HUES6 (cell line): ENCODE results near the gene KIF20B.
A peak's percentile ranks its signal among the peaks of the same experiment; 100 is the strongest.

ENCODE experiments used
- H3K27ac ChIP-seq: 2 replicates; pipeline ENCODE4 v1.7.0; 2013; ENCODE audit warnings: low read depth, mild to moderate bottlenecking, low read length, inconsistent platforms
- H3K27me3 ChIP-seq: 2 replicates; pipeline ENCODE4 v1.6.1; 2013; ENCODE audit warnings: low read length; ENCODE audit not compliant: control insufficient read depth, insufficient read depth
- H3K36me3 ChIP-seq: 2 replicates; pipeline ENCODE4 v1.6.1; 2013; ENCODE audit warnings: low read length; ENCODE audit not compliant: control insufficient read depth, insufficient read depth
- H3K4me1 ChIP-seq: 2 replicates; pipeline ENCODE4 v1.6.1; 2013; ENCODE audit warnings: low read length; ENCODE audit not compliant: control insufficient read depth, insufficient read depth
- H3K4me3 ChIP-seq: 2 replicates; pipeline ENCODE4 v1.5.1; 2013; ENCODE audit warnings: low read depth, low read length
- H3K9ac ChIP-seq: one replicate; pipeline ENCODE4 v1.6.1; 2013; ENCODE audit warnings: mild to moderate bottlenecking, low read length
- H3K9me3 ChIP-seq: 2 replicates; pipeline ENCODE4 v1.6.1; 2013; ENCODE audit warnings: low read depth, low read length; ENCODE audit not compliant: control insufficient read depth, insufficient read depth

KIF20B gene

DNA sequence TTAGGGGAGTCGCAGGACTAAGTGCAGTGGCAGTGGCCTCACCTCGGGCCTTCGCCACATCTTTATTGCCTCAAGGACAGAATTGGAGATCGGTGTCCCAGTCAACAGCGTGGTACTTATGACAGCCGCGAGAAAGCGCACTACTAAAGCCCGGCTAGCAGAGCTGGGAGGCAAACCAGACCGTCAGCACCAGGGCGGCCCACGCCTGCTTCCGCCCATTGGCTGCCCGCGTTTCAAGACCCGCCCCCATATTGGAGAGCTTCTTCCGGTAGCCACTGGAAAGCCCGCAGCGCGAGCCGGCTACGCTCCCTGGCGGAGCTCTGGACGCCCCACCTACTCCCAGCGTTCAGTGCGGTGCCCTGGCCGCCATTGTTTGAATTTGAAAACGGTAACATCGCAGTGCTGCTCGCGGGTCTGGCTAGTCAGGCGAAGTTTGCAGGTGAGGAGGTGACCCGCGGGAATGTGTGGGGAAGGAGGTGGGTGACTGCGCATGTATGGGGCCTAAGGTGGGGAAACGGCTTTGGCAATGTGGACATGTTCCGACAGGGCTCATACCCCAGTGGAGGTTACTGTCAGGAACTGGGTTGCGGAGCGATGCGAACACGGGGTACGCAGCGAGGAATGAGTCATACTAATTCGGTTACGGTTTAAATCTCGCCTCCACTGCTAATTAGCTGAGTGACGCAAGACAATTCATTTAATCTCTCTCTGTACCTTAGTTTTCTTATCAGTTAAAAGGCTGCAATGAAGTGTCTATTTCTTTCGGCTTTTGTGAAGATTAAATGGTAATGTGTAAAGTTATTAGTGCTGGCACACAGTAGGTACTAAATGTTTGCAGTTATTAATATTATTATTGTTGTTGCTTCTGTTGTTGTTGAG is at the start of gene KIF20B:
Gene KIF20B, plus strand, starts transcription at position 349 of the 879 bp plus-strand sequence. CDS start 3,705 bp downstream, outside the sequence.
- Histone ChIP-seq H3K36me3 (peaks cover 7% of the 10 kb centered on the region), H3K4me1 (peaks cover 21% of the 10 kb centered on the region), H3K27me3 (no peaks in the 10 kb centered on the region), H3K4me3 (peak within 1 kb of the TSS; percentile 89), H3K9me3 (no peaks in the 10 kb centered on the region), H3K27ac (peak within 1 kb of the TSS; percentile 77), H3K9ac (peak within 1 kb of the TSS; percentile 92)

- H3K36me3 ChIP-seq = no peaks in the 10 kb centered on the region
- H3K27ac ChIP-seq = no peak overlapping the region
- no peaks in the 10 kb centered on the region; the same call in 1 of the 2 replicates for H3K4me1 ChIP-seq
- H3K9ac ChIP-seq = no peak overlapping the region
- H3K4me3 ChIP-seq = no peak overlapping the region
- peaks cover 29% of the 10 kb centered on the region for H3K9me3 ChIP-seq
- no peaks in the 10 kb centered on the region for H3K27me3 ChIP-seq
Measured at GRCh38 chr10:89651916-89652573, 49.3 kb upstream of the KIF20B start.

- no peak overlapping the region for H3K27ac ChIP-seq
- H3K27me3 ChIP-seq = no peaks in the 10 kb centered on the region
- no peaks in the 10 kb centered on the region; the same call in 1 of the 2 replicates for H3K4me1 ChIP-seq
- H3K36me3 ChIP-seq = no peaks in the 10 kb centered on the region
- H3K4me3 ChIP-seq = no peak overlapping the region
- peaks cover 29% of the 10 kb centered on the region for H3K9me3 ChIP-seq
- H3K9ac ChIP-seq = no peak overlapping the region
Measured at GRCh38 chr10:89652806-89653370, 48.5 kb upstream of the KIF20B start.

- Histone ChIP-seq H3K27ac (no peak overlapping the region), H3K27me3 (no peaks in the 10 kb centered on the region), H3K9me3 (peaks cover 29% of the 10 kb centered on the region), H3K4me3 (no peak overlapping the region), H3K36me3 (no peaks in the 10 kb centered on the region), H3K9ac (no peak overlapping the region), H3K4me1 (no peaks in the 10 kb centered on the region; the same call in 1 of the 2 replicates)
Measured at GRCh38 chr10:89653410-89653869, 48.0 kb upstream of the KIF20B start.

DNA sequence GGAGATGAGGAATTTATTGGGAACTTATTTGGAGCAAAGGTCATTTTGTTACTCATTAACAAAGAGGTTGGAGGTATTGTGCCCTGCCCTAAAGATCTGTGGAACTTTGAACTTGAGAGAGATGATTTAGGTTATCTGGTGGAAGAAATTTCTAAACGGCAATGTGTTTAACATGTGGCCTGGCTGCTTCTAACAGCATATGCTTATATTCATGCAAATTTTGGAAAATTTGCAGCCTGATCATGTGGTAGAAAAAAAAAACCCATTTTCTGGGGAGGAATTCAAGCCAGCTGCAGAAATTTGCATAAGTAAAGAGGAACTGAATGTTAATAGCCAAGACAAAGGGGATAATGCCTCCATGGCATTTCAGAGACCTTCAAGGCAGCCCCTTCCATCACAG is 45.7 kb upstream of the KIF20B start:
- Histone ChIP-seq H3K27me3 (no peaks in the 10 kb centered on the region), H3K9me3 (peaks cover 29% of the 10 kb centered on the region), H3K4me1 (no peaks in the 10 kb centered on the region; the same call in 1 of the 2 replicates), H3K4me3 (no peak overlapping the region), H3K36me3 (no peaks in the 10 kb centered on the region), H3K27ac (no peak overlapping the region), H3K9ac (no peak overlapping the region)

DNA sequence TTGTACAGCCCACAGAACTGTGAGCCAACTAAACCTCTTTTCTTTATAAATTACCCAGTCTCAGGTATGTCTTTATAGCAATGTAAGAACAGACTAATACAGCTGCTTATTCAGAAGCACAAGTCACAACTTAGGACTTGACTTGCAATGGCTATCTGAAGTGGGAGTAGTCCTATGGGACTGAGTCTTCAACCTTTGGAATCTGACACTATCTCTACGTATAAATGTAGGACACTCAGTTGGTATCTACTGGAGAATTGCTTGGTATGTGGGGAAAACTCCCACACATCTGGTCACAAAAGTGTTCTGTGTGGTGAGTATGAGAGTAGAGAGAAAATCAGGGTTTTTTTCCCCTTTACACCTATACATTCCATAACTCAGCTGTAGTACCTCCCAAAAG is 44.1 kb upstream of the KIF20B start:
- peaks cover 29% of the 10 kb centered on the region for H3K9me3 ChIP-seq
- no peak overlapping the region for H3K27ac ChIP-seq
- no peak overlapping the region for H3K4me3 ChIP-seq
- H3K9ac ChIP-seq = no peak overlapping the region
- H3K36me3 ChIP-seq = no peaks in the 10 kb centered on the region
- H3K4me1 ChIP-seq = no peaks in the 10 kb centered on the region; the same call in 1 of the 2 replicates
- no peaks in the 10 kb centered on the region for H3K27me3 ChIP-seq

DNA sequence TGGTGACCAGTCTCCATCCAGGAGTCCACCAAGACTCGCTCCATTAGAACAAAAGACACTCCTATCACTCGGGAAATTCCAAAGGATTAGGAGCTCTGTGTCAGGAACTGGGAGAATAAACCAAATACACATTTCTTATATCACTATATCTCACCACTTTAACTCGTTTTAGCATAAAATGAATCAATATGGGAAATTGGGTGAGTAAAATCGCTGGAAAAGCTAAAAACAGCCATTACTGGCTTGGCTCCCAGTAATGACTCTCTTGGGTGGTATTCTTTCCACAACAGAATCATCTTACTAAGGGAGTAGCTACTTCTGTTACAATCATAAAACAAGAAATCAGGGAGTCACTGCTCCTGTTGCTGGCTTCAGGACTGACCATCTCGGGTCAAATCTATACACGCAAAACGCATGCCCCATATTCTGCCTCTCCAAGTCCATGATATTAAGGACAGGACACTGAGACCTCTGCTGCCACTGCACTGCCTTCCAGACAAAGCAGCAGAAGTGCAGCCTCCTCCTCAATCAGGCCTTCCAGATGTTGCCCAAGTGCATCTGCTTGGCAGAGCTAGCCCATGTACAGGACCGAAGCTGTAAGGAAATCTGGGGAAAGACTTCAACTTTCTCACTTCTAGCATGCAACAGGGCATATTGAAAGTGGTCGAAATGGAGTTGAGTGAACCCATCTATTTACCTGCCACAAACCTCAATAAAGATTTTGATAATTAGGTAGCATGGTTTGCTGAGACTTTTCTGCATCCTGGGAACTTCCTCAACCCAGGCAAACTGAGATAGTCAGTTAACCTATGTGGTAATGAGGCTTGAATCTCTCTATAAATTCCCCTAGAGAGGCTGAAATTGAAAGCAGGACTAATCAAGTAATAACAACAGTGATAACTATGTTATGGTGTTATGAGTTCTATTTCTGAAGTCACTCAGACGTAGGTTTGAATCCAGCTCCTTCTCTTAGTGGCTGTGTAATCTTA is 42.0 kb upstream of the KIF20B start:
- Histone ChIP-seq H3K36me3 (no peaks in the 10 kb centered on the region), H3K4me3 (no peak overlapping the region), H3K4me1 (no peaks in the 10 kb centered on the region; the same call in 1 of the 2 replicates), H3K27ac (no peak overlapping the region), H3K9ac (no peak overlapping the region), H3K9me3 (peaks cover 26% of the 10 kb centered on the region), H3K27me3 (no peaks in the 10 kb centered on the region)

- H3K9ac ChIP-seq = no peak overlapping the region
- H3K4me3 ChIP-seq = no peak overlapping the region
- no peaks in the 10 kb centered on the region for H3K4me1 ChIP-seq
- no peaks in the 10 kb centered on the region for H3K27me3 ChIP-seq
- H3K9me3 ChIP-seq = no peaks in the 10 kb centered on the region
- H3K36me3 ChIP-seq = no peaks in the 10 kb centered on the region
- no peak overlapping the region for H3K27ac ChIP-seq
Measured at GRCh38 chr10:89662596-89662995, 38.8 kb upstream of the KIF20B start.

DNA sequence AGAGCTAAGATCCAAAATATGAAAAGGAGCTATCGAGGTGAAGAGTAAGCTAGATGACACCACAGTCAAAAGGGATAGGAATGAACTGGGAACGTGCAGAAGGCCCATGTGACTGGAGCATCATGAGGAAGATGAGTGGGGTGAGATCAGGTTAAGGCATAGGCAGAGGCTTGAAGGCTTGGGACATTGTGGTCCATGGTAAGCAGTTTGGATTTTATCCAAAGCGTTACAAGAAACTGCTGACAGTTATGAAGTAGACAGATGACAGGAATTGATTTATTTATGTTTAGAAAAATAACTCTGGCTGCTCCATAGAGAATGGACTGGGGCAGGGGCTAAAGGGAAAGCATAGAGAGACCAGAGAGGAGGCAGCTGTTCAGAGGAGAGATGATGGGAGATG is 38.2 kb upstream of the KIF20B start:
- H3K4me1 ChIP-seq = no peaks in the 10 kb centered on the region
- H3K27ac ChIP-seq = no peak overlapping the region
- H3K27me3 ChIP-seq = no peaks in the 10 kb centered on the region
- no peak overlapping the region for H3K4me3 ChIP-seq
- H3K9ac ChIP-seq = no peak overlapping the region
- H3K36me3 ChIP-seq = no peaks in the 10 kb centered on the region
- H3K9me3 ChIP-seq = no peaks in the 10 kb centered on the region

DNA sequence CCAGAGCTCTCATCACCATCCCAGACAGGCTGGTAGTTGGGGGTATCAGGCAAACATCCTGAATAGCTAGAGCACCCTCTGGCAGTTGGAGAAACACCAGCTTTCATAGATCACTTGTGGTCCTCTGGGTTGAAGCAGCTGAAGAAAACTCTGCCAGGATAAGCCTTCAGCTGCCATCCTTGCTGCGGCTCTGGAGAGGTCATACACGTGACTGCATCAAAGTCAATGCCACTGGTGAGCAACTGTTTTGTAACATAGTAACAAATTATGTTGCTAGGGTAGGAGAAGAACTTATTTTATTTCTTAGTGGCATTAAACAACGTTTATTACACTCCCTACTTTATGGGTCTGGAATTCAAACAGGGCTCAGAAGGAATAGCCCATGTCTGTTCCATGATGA is 37.2 kb upstream of the KIF20B start:
- no peak overlapping the region for H3K4me3 ChIP-seq
- H3K4me1 ChIP-seq = no peaks in the 10 kb centered on the region
- no peaks in the 10 kb centered on the region for H3K9me3 ChIP-seq
- no peaks in the 10 kb centered on the region for H3K36me3 ChIP-seq
- no peaks in the 10 kb centered on the region for H3K27me3 ChIP-seq
- no peak overlapping the region for H3K9ac ChIP-seq
- H3K27ac ChIP-seq = no peak overlapping the region
